LNCaP clone FGC (cell line): ENCODE results near the gene KIAA1217.

Experiments
- DNase-seq: peaks from one replicate; pipeline ENCODE4 v3.0.0-alpha.2; 2011; ENCODE audit warnings: low read depth
- H3K4me3 ChIP-seq: 2 replicates; pipeline ENCODE4 v1.5.1; 2011; ENCODE audit warnings: mild to moderate bottlenecking, low read depth, low read length, control low read depth
- CTCF ChIP-seq: IDR thresholded peaks from 2 replicates; pipeline ENCODE4 v1.5.1; 2012; ENCODE audit warnings: mild to moderate bottlenecking; ENCODE audit not compliant: control insufficient read depth, insufficient read depth; ENCODE audit errors: extremely low read depth

KIAA1217 gene

GRCh38 chr10:24430591-24430990 lies 221.7 kb downstream of the KIAA1217 start:
- H3K4me3 ChIP-seq: no peak overlapping the region
- DNase-seq: no peak
- no peak for TF ChIP-seq CTCF

GRCh38 chr10:24432478-24433416 lies 223.8 kb downstream of the KIAA1217 start:
- DNase-seq: no peak
- no peak overlapping the region for H3K4me3 ChIP-seq
- no peak for TF ChIP-seq CTCF

- no peak for TF ChIP-seq CTCF
- no peak overlapping the region for H3K4me3 ChIP-seq
- DNase-seq: no peak
Measured at GRCh38 chr10:24433705-24434104, 224.8 kb downstream of the KIAA1217 start.

- DNase-seq: no peak
- no peak for TF ChIP-seq CTCF
- no peak overlapping the region for H3K4me3 ChIP-seq
Measured at GRCh38 chr10:24434961-24435360, 226.0 kb downstream of the KIAA1217 start.

GRCh38 chr10:24435374-24435773 lies 226.4 kb downstream of the KIAA1217 start:
- no peak for DNase-seq
- TF ChIP-seq CTCF: no peak
- H3K4me3 ChIP-seq: no peak overlapping the region

- TF ChIP-seq CTCF: no peak
- no peak for DNase-seq
- H3K4me3 ChIP-seq: no peak overlapping the region
Measured at GRCh38 chr10:24437302-24437701, 228.4 kb downstream of the KIAA1217 start.
